Stimulated activated CD4-positive, alpha-beta T cell treated with anti-CD3 and anti-CD28 coated beads, Interleukin-2, amount 100 ng/mL, for 24 hours (primary cell): ENCODE results near the gene HFE.
"Not testable (repeated sequence)": the region's sequence is repeated elsewhere in the genome, so short reads cannot be mapped to it uniquely, and the experiment has no call there.

Source experiments
- DNase-seq, 2 donors: peaks; one replicate each; pipeline ENCODE4 v3.0.0-alpha.2; 2020

The HFE gene

DNA sequence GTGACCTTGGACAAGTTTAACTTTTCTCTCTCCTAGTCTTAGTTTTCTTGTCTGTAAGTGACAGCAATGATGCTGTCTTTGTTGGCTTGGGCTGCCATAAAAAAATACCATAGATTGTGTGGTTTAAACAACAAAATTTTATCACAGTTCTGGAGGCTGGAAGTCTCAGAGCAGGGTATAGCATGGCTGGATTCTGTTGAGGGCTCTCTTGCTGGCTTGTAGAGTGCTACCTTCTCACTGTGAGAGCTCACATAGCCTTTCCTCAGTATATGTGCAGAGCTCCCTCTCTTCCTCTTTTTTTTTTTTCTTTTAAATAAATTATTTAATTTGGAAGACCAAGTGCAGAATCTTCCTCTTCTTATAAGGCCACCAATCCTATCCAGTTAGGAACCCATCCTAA lies 26.3 kb downstream of the HFE start:
- no peak for DNase-seq

DNA sequence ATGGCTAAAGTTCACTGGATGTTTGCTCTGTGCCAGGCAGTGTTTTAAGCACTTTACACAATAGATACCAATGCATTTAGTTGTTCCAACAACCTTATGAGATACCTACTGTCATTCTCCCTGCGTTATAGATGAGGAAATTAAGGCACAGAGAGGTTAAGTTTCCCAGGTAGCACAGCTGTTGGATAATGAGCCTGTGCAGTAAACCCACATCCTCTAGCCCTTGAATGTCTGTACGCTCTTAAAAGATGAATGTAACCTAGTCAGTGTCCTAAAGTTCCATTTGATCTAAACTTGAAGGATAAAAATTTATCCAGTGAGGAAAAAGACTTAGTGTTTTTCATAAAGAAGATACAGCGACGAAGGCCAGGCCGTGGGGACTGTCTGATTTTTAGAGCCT lies 28.0 kb downstream of the HFE start:
- no peak for DNase-seq

DNA sequence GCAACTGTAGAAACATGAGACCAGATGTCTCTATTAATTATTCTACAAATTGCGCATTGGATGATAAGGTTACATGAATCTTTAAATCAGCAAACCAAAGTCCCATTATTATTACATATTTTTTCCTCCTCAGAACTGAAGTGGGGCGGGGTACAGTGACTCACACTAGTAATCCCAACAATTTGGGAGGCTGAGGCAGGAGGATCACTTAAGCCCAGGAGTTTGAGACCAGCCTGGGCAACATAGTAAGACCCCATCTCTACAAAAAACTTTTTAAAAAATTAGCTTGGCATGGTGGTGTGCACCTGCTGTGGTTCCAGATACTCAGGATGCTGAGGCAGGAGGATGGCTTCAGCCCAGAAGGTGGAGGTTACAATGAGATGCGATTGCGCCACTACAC lies 29.0 kb downstream of the HFE start:
- no peak for DNase-seq

DNA sequence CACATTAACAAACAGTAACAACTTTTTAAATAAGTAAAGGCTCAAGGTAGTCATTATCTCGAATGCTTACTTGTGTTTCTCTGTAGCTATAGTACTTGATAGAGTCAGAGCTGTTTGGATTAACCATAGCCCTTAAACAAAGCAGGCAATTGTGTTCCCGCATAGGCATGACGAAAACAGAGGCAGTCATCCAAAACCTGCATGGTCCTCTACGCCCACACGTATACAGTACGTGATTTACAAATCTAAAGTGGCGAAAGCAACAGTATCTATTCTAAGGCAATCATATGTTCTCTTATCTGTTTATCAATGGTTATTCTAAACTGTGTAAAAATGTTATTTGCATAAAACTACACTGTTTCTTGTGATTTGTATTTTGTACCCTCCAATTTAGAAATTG lies 31.8 kb downstream of the HFE start:
- no peak for DNase-seq

DNA sequence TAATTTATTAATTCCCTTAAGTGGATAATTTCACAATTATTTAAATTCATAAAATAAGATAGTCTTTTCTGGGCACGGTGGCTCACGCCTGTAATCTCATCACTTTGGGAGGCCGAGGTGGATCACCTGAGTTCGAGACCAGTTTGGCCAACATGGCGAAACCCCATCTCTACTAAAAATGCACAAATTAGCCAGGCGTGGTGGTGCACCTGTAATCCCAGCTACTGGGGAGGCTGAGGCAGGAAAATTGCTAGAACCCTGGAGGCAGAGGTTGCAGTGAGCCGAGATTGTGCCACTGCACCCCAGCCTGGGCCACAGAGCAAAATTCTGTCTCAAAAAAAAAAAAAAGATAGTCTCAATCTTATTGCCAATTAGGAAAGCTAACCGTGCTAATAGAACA lies 32.9 kb downstream of the HFE start:
- not testable (repeated sequence) for DNase-seq

DNA sequence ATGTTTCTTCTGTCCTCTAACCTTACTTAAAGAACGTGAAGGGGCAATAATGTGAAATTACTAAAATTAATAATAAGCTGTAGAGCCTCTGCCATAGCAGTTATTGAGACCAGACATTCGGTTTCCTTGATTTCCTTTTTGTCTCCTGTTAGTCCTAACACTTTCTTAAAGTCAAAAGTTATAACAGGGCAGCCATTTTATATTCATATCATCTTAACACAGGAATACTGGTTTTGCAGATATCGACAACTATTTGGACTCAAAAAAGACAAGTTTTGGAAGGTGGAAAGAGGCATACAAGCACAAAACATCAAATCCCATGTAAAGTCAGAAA lies 33.5 kb downstream of the HFE start:
- no peak for DNase-seq

DNA sequence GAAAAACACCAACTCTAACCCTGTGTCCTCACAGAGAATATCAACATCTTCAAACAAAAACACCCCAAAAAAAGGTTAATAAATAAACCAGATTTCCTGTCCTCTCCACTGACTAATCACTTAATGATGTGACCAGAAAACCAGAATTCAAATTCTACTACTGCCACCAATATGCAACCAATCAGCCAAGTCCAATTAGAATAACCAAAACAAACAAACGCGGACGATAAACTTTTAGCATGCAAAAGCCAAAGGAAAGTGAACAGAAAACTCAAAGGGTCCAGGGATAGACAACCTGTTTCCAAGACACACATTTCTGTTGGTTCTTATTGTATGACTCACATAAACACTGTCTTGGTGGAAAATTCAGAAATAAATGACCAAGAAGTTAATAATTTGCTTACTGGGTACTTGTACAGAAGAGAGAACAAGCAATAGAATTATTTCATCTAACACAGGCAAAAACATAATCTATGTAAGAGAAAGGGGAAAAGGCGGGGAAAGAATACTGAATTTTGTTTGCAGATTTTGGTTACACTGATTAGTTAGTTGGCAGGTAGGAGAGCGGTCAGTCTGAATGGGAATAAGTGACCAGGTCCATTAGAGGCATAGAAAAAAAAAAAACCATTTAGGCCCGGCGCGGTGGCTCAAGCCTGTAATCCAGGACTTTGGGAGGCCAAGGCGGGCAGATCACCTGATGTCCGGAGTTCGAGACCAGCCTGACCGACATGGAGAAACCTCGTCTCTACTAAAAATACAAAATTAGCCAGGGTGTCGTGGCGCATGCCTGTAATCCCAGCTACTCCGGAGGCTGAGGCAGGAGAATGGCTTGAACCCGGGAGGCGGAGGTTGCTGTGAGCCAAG lies 34.1 kb downstream of the HFE start:
- DNase-seq, result no peak

DNA sequence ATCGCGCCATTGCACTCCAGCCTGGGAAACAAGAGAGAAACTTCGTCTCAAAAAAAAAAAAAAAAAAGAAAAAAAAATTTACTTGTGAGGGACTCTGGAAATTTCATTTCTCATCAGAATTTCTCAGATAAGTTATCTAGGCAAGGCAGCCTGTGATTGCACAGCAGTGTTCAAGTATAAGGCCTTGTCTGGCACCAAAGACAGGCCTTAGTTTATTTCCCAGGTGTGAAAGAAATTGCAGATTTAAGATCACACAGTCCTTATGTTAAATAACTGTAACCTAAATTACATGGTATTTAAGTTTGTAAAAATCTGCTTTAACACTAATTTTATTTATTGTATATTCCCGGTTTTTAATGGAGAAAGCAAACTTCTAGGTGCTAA lies 34.8 kb downstream of the HFE start:
- no peak for DNase-seq

DNA sequence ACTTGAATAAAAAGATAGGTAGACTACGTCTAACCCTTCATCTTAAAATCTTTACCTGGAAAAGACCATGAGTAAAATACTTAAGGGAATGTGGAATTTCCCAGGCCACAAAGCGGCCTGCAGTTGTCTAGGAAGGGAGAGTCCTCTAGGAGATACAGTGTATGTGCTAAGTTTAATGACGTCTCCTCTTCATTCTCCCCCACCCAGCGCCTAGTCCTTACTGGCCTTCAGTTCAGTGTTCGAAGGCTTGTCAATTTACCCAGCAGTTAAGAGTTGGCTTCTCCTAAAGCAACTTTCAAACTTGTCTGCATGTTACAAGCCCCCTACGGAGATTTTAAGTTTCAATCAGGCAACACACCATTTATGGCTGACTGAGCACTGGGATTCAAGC lies 35.2 kb downstream of the HFE start:
- no peak for DNase-seq

DNA sequence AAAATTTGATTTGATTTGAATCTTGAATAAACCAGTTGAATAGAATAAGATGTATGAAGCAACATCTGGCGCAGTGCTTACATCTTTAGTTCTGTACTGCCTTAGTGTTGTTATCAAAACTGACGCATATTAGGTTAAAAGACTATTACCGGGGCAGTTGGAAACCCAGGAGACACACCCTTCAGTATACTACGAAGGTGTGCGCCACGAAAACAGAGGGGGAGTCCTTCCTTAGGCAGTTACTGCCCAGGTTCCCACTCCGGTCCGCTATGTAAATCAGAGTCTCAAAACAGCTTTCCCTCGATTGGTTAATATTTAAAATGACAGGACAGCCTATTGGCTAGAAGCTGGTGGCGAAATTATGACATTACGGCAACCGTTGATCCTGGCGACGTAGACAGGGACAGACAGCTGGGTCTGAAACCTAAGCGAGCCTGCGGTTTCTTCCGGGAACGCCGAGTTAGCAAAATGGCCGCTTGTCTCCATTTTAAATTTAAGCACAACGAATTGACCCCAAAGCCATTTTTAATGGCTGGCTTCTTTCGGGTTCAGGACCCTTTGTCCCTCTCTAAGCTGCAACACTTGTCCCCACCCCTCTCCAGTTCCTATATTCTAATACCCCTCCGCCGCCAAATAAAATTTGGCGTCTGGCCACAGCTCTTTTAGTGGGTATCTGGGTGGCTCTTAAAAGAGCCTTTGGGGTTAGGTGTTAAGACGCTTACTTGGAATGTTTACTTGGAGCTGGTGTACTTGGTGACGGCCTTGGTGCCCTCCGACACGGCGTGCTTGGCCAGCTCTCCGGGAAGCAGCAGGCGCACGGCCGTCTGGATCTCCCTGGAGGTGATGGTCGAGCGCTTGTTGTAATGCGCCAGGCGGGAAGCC lies 35.8 kb downstream of the HFE start:
- DNase-seq, result peak; percentile 85 to 94

DNA sequence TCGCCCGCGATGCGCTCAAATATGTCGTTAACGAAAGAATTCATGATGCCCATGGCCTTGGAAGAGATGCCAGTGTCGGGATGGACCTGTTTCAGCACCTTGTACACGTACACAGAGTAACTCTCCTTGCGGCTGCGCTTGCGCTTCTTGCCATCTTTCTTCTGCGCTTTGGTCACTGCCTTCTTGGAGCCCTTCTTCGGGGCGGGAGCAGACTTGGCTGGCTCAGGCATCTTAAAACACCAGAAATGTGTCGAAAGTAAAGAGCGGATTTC lies 36.4 kb downstream of the HFE start:
- peak; percentile 70 to 74 for DNase-seq

DNA sequence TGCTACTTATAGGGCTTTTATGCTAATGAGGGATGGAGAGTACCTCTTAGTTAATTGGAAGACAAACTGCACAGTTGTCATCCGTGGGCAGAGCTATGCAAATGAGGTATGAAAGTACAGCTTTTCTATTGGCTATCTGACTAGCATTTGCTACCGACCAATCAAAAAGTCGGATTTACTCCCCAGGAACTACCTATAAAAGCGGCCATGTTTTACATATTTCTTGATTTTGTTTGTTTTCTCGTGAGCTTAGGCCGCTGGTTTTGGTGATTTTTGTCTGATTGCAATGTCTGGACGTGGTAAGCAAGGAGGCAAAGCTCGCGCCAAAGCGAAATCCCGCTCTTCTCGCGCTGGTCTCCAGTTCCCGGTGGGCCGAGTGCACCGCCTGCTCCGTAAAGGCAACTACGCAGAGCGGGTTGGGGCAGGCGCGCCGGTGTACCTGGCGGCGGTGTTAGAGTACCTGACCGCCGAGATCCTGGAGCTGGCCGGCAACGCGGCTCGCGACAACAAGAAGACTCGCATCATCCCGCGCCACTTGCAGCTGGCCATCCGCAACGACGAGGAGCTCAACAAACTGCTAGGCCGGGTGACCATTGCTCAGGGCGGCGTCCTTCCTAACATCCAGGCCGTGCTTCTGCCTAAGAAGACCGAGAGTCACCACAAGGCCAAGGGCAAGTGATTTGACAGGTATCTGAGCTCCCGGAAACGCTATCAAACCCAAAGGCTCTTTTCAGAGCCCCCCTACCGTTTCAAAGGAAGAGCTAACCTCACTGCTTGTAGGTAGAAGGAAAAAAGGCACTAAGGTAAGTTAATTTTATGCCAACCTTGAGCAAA lies 36.9 kb downstream of the HFE start:
- peak; percentile 67 to 77 for DNase-seq

DNA sequence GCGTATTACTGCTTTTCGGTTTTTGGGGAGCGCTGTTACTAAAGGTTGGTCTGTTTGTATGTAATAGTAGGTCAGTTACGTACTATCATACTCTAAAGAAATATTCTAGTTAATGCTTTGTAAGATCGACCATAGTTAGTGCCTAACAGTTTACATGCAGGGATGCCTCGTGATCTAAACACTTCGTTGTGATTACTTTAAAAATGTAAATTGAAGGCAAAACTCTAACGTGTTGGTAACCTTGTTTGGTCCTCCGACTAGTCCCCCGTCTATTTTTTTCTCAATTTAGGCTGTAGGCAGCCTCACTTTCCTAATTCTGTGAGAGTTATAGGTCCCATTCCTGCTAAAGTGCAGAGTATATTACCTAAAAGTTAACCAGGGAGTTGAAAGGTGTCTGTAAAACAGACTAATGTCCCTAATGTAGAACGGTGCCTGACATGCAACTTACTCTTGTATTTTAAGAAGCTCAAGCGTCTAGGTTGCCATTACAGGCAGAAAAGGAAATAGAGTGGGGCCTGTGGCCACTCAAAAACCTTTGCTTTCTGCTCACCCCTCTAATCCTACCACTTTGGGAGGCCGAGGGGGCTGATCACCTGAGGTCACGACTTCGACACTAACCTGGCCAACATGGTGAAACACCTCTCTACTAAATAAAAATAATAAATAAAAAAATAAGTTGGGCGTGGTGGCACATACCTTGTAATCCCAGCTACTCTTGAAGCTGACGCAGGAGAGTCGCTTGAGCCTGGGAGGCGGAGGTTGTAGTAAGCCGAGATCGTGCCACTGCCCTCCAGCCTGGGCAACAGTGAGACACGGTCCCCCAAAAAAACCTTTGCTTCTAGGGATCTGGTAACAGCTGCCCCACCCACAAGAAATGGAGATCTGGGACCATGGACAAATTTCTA lies 37.8 kb downstream of the HFE start:
- peak in 1 of 2 donors; percentile 25 for DNase-seq

DNA sequence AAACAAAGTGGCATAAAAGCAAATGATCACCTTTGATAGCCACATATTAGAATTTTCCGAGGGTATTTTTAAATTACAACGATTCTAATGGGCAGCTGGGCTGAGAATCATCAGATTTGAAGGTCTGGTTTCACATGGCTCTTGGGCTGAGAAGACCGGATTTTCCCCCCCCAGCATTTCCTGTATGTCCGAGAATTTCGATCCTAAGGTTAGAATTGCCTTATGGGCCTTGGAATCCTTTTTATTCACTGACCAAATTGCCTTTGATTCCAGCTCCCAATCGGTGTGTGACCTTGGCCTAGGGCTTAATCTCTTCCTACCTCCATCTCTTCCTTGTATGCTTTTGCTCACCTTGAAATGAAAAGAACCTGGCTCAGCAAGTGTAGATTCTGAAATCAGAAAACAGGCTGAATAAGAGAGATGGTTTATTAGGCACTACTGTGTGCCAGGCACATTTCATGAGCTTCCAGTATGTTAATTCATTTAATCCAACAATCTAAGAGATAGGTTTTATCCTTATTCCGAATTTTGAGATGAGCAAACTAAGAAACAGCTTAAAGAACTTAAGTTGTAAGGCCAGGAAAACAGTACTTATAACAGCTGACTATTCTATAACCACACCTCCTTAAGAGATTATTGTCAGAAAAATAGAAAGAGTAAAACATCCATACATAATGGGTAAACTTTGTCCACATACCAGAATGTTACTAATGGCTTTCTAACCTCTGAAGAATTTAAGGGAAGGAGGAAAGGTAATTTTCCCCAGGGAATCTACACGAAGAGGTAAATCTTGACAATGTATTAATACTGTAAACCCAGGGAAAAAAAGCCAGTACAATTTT lies 39.4 kb downstream of the HFE start:
- no peak for DNase-seq

DNA sequence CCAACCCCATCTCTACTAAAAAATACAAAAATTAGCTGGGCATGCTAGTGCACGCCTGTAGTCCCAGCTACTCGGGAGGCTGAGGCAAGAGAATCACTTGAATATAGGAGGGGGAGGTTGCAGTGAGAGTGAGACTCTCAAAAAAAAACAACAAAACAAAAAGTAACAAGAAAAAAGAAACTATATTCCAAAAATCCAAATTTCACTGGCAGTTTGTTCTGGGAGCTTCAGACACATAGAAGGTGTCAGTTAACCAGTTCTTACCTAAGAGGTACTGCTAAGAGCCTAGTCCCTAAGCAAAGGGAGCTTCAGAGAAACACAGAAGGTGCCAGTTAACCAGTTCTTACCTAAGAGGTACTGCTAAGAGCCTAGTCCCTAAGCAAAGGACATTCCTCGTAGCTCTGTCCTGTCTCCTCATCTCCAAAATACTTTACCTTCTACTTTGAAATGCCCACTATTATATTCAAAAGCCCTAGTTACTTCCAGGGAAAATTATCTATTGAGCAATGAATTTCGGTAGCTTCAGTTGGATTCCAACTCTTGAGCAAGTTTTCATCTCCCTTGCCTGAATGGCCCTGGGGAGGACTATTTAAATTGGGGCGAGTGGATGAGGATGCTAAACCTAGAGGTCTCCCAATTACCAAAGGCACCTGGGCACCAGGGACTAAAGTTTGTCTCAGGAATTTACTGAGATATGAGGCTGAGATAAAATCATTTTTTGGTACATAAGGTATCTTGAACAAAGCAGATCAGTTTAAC lies 41.0 kb downstream of the HFE start:
- no peak for DNase-seq

DNA sequence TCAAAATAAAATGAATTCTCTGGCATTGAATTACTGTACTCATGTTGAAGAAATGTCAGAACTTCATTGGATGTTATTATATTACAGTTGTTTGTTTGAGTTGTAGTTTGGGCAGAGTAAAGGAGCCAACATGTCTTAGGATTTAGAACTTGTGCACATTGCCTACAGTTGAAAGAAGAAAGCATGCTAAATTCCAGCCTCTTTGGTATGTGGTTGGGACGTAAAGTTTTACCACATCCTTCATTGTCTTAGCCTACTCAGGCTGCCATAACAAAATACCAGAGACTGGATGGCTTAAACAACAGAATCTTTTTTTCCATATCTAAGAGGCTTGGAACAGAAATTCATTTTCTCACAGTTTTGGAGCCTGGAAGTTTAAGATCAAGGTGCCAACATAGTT lies 42.4 kb downstream of the HFE start:
- DNase-seq, result no peak

DNA sequence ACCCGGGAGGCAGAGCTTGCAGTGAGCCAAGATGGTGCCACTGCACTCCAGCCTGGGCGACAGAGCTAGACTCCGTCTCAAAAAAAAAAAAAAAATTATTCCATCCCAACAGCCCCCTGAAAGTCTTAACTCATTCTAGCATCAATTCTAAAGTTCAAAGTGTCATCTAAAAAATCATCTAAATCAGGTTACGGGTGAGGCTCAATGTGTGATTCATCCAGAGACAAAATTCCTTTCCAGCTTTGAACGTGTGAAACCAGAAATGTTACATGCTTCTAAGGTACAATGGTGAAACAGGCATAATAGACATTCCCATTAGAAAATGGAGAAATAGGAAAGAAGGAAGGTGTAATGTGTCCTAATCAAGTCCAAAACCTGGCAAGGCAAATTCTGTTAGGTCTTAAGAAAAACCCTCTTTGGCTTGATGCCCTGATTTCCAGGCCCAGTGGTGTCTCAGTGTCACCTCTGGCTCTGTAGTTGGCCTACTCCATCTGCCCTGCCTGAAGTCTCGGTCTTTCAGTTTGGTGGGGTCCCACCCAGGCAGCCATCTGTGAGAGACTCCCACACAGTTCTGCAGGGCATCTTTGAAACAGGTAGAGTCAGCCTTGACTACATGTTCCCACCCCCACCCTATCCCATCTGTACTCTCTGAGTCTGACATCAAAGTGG lies 43.5 kb downstream of the HFE start:
- no peak for DNase-seq

DNA sequence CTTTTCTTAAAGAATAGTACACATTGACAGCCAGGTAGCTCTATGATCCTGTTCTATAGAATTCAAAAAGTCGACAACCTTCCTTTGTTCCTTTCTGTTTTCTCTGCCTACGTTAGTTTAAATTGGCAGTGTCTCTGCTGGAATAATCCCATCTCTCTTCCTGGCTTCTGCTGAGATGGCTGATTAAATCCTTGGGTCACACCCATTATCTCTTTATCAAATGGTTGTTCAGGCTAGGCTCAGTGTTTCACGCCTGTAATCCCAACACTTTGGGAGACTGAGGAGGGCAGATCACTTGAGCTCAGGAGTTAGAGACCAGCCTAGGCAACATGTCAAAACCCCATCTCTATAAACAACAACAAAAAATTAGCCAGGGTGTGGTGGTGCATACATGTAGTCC lies 44.4 kb downstream of the HFE start:
- no peak for DNase-seq

DNA sequence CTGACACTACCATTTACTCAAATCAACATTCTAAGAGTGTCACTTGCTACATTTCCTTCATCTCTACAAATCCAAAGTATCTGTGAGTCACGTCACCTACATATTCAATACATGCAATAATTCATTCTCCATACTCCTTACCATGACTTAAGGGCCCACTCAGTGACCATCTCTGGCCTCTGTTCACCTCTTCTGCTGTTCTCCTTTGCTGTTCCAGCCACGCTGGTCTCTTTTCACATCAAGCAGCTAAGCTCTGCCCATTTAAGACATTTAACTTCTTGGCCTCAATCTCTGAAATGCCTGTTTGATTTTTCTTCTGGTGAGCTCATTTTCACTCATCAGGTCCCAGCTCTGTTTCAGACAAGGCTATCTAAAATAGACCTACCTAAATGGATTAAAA lies 46.5 kb downstream of the HFE start:
- no peak for DNase-seq

DNA sequence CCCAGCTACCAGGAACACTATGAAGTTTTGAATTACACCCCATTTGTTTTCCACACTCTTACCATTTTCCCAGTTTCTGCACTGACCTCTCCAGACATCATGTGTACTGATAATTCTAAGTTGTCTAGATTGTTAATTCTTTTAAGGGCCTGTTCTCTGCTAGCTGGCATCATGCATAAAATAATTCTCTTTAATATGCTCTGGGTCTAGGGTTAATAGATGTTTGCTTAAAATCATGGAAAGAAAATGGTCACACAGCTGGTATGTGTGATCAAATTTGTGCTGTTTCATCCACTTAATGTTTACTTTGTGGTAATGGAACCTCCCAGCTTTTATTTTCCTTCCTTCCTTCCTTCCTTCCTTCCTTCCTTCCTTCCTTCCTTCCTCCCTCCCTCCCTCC lies 49.1 kb downstream of the HFE start:
- no peak for DNase-seq
